Measurements from ENCODE around the gene FAM222A. TPM values are rescaled to one million over a fixed set of nuclear protein-coding genes. Genes with fewer than 3 reads are reported as not detected.

Gene FAM222A
- total RNA-seq, 1 donor from 2014 or later = 6.2 TPM

GRCh38 chr12:109777544-109777943 is 63.9 kb downstream of the FAM222A start:
- intact Hi-C loops (cut with DNase I) = loop anchor here (5.0 kb wide), 1 partner anchor 180 kb away; no protein-coding TSS in a partner anchor
- TF ChIP-seq, protein P1, sequence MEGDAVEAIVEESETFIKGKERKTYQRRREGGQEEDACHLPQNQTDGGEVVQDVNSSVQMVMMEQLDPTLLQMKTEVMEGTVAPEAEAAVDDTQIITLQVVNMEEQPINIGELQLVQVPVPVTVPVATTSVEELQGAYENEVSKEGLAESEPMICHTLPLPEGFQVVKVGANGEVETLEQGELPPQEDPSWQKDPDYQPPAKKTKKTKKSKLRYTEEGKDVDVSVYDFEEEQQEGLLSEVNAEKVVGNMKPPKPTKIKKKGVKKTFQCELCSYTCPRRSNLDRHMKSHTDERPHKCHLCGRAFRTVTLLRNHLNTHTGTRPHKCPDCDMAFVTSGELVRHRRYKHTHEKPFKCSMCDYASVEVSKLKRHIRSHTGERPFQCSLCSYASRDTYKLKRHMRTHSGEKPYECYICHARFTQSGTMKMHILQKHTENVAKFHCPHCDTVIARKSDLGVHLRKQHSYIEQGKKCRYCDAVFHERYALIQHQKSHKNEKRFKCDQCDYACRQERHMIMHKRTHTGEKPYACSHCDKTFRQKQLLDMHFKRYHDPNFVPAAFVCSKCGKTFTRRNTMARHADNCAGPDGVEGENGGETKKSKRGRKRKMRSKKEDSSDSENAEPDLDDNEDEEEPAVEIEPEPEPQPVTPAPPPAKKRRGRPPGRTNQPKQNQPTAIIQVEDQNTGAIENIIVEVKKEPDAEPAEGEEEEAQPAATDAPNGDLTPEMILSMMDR (IDR thresholded peaks at IDR 0.05) = no peak
- no peaks in the 10 kb centered on the region for H3K4me1 ChIP-seq
- DNase-seq (no peak), ATAC-seq (peak; percentile 25)
- no peak overlapping the region for H3K27ac ChIP-seq
- no peaks in the 10 kb centered on the region for H3K27me3 ChIP-seq
- H3K4me3 ChIP-seq = no peak overlapping the region
- H3K9me3 ChIP-seq = no peaks in the 10 kb centered on the region
- H3K36me3 ChIP-seq = no peaks in the 10 kb centered on the region

GRCh38 chr12:109778684-109779083 is 65.1 kb downstream of the FAM222A start:
- no peak for ATAC-seq
- H3K9me3 ChIP-seq = no peaks in the 10 kb centered on the region

DNA sequence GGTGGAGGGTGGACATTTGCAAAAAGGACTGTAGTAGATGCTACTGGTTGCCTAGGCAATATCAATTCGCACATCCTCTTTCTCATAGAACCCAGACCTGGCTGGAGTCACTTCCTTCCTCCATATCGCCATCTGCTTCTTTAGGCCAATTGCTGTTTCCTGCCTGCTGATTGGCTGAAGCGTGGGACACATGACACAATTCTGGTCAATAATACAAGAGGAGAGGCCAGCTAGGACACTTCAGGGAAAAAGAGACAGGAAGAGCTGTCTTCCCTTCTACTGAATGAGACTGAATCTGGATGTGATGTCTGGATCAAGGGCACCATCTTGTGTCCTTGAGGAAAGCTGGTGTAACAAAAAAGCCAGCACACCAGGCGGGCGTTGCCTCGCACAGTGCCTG is 65.8 kb downstream of the FAM222A start:
- ATAC-seq = no peak
- H3K4me3 ChIP-seq = no peak overlapping the region
- no peaks in the 10 kb centered on the region for H3K9me3 ChIP-seq
- no peaks in the 10 kb centered on the region for H3K36me3 ChIP-seq
- no peak for DNase-seq
- no peak overlapping the region for H3K27ac ChIP-seq
- H3K27me3 ChIP-seq = no peaks in the 10 kb centered on the region
- H3K4me1 ChIP-seq = no peaks in the 10 kb centered on the region
- TF ChIP-seq, protein P1 (IDR thresholded peaks at IDR 0.05) = no peak
- intact Hi-C loops (cut with DNase I) = loop anchor here (5.0 kb wide), 1 partner anchor 182 kb away; no protein-coding TSS in a partner anchor

More at GRCh38 chr12:109778684-109779083, 65.1 kb downstream of the FAM222A start:
- intact Hi-C loops (cut with DNase I) = loop anchor here (5.0 kb wide), 1 partner anchor 181 kb away; no protein-coding TSS in a partner anchor
- Histone ChIP-seq H3K4me1 (no peaks in the 10 kb centered on the region), H3K27ac (no peak overlapping the region), H3K27me3 (no peaks in the 10 kb centered on the region), H3K36me3 (no peaks in the 10 kb centered on the region), H3K4me3 (no peak overlapping the region)
- no peak for DNase-seq
- TF ChIP-seq, protein P1 (IDR thresholded peaks at IDR 0.05) = no peak

DNA sequence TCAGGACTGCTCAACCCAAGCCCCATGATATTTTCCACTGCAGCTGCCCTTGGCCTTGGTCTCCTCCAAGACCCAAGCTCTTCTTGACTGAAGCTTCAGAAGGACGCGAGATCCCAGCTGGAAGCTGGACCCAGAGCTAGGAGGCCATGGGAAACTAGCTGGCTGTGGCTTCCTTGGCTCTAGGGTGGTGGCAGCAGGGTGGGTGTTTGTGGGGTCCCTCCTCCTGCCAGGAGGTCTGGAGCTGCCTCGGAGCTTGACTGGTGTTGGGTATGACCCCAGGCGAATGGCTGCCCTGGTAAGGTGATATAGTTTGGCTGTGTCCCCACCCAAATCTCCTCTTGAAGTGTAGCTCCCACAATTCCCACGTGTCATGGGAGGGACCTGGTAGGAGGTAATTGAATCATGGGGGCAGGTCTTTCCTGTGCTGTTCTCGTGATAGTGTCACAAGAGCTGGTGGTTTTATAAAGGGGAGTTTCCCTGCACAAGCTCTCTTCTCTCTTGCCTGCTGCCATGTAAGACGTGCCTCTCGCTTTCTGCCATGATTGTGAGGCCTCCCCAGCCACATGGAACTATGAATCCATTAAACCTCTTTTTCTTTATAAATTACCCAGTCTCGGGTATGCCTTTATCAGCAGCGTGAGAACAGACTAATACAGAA is 68.2 kb downstream of the FAM222A start:
- intact Hi-C loops (cut with DNase I) = no loop called here
- no peak overlapping the region for H3K4me3 ChIP-seq
- no peaks in the 10 kb centered on the region for H3K27me3 ChIP-seq
- no peaks in the 10 kb centered on the region for H3K4me1 ChIP-seq
- ATAC-seq = no peak
- no peaks in the 10 kb centered on the region for H3K36me3 ChIP-seq
- no peak overlapping the region for H3K27ac ChIP-seq
- no peaks in the 10 kb centered on the region for H3K9me3 ChIP-seq
- TF ChIP-seq, protein P1 (IDR thresholded peaks at IDR 0.05) = no peak
- no peak for DNase-seq

GRCh38 chr12:109782326-109782703 is 68.7 kb downstream of the FAM222A start:
- intact Hi-C loops (cut with DNase I) = no loop called here
- TF ChIP-seq, protein P1 (IDR thresholded peaks at IDR 0.05) = no peak
- DNase-seq (no peak), ATAC-seq (no peak)
- H3K36me3 ChIP-seq = no peaks in the 10 kb centered on the region
- no peak overlapping the region for H3K4me3 ChIP-seq
- no peaks in the 10 kb centered on the region for H3K27me3 ChIP-seq
- H3K9me3 ChIP-seq = no peaks in the 10 kb centered on the region
- no peak overlapping the region for H3K27ac ChIP-seq
- H3K4me1 ChIP-seq = no peaks in the 10 kb centered on the region
